Hematopoietic multipotent progenitor cell treated with erythropoietin and hydrocortisone succinate and interleukin-3 and kit ligand, for 15 days (in vitro differentiated cells): ENCODE data around the gene SRPK3.
A peak's percentile ranks its signal among the peaks of the same experiment; 100 is the strongest.
"Not testable (repeated sequence)": the region's sequence is repeated elsewhere in the genome, so short reads cannot be mapped to it uniquely, and the experiment has no call there.

Source experiments
- DNase-seq: peaks from one replicate; pipeline ENCODE4 v3.0.0-alpha.2; 2015; ENCODE audit warnings: low spot score

Gene SRPK3

GRCh38 chrX:153746359-153746758, 34.5 kb upstream of the SRPK3 start:
- no peak for DNase-seq

GRCh38 chrX:153746991-153747390, 33.9 kb upstream of the SRPK3 start:
- DNase-seq: not testable (repeated sequence)

GRCh38 chrX:153749017-153749416, 31.8 kb upstream of the SRPK3 start:
- not testable (repeated sequence) for DNase-seq

GRCh38 chrX:153750127-153750774, 30.6 kb upstream of the SRPK3 start:
- no peak for DNase-seq

GRCh38 chrX:153755136-153755535, 25.7 kb upstream of the SRPK3 start:
- DNase-seq: no peak

GRCh38 chrX:153761863-153762262, 19.0 kb upstream of the SRPK3 start:
- no peak for DNase-seq

GRCh38 chrX:153762626-153763173, 18.1 kb upstream of the SRPK3 start:
- no peak for DNase-seq

- DNase-seq: no peak
These were observed 17.4 kb upstream of the SRPK3 start for GRCh38 chrX:153763298-153763932.

GRCh38 chrX:153763989-153764755, 16.7 kb upstream of the SRPK3 start, which contains the start of gene PLXNB3:
PLXNB3 (plus strand) TSS chrX:153764249; CDS start chrX:153765536, 1,287 bp downstream.
- peak; percentile 72 for DNase-seq

- no peak for DNase-seq
These were observed 16.1 kb upstream of the SRPK3 start for GRCh38 chrX:153764786-153765137.

GRCh38 chrX:153765138-153766079, 15.4 kb upstream of the SRPK3 start:
- peak; percentile 12 for DNase-seq

- no peak for DNase-seq
These were observed 14.6 kb upstream of the SRPK3 start for GRCh38 chrX:153766098-153766817.

- no peak for DNase-seq
These were observed 13.8 kb upstream of the SRPK3 start for GRCh38 chrX:153766871-153767673.

- DNase-seq: no peak
These were observed 13.2 kb upstream of the SRPK3 start for GRCh38 chrX:153767674-153768055.

- no peak for DNase-seq
These were observed 12.3 kb upstream of the SRPK3 start for GRCh38 chrX:153768311-153769157.

GRCh38 chrX:153769158-153769864, 11.5 kb upstream of the SRPK3 start:
- no peak for DNase-seq

GRCh38 chrX:153769865-153770600, 10.8 kb upstream of the SRPK3 start:
- DNase-seq: no peak
